Keratinocyte (primary cell): ENCODE measurements around the gene VPS37C. TPM values are rescaled to one million over a fixed set of nuclear protein-coding genes. Genes with fewer than 3 reads are reported as not detected.
"Not testable (repeated sequence)": the region's sequence is repeated elsewhere in the genome, so short reads cannot be mapped to it uniquely, and the experiment has no call there.

Experiments used
- DNase-seq: peaks from one replicate; pipeline ENCODE4 v3.0.0-alpha.2; 2011; ENCODE audit warnings: low read depth, missing footprints, low spot score
- FAIRE-seq: peaks from 2 replicates; lab custom pipeline; 2011; peaks lifted over from hg19 to GRCh38; lab: Jason Lieb, UNC
- H2AFZ ChIP-seq: 2 replicates; pipeline ENCODE4 v1.6.0; 2012; ENCODE audit warnings: low read length, control low read depth, inconsistent platforms; ENCODE audit not compliant: control insufficient read depth
- H3K27ac ChIP-seq: 2 replicates; pipeline ENCODE4 v1.5.1; 2011; ENCODE audit warnings: low read length; ENCODE audit not compliant: control insufficient read depth, insufficient read depth
- H3K27me3 ChIP-seq: 3 replicates; pipeline ENCODE4 v1.6.0; 2011; ENCODE audit warnings: low read length; ENCODE audit not compliant: control insufficient read depth, insufficient read depth; ENCODE audit errors: extremely low read depth
- H3K36me3 ChIP-seq, 2 experiments: 2 replicates in 1 of 2; 3 replicates in 1 of 2; pipeline ENCODE4 v1.5.1; 2011; ENCODE audit warnings: low read length in 2 of 2, mild to moderate bottlenecking in 1 of 2; ENCODE audit not compliant: control insufficient read depth in 2 of 2, insufficient read depth in 2 of 2; ENCODE audit errors: extremely low read depth in 1 of 2
- H3K4me1 ChIP-seq: 3 replicates; pipeline ENCODE4 v1.5.1; 2011; ENCODE audit warnings: low read length; ENCODE audit not compliant: control insufficient read depth, insufficient read depth; ENCODE audit errors: extremely low read depth
- H3K4me2 ChIP-seq: 3 replicates; pipeline ENCODE4 v1.6.0; 2011; ENCODE audit warnings: low read depth, low read length; ENCODE audit not compliant: control insufficient read depth, insufficient read depth; ENCODE audit errors: extremely low read depth
- H3K4me3 ChIP-seq, 3 experiments: fragments of 200-600 bp in 1 of 3; sonication (generic) in 1 of 3; 2 replicates in 2 of 3; 3 replicates in 1 of 3; pipeline ENCODE4 v1.5.1; 2011 to 2016; ENCODE audit warnings: low read length in 3 of 3, mild to moderate bottlenecking in 3 of 3, control low read depth in 2 of 3, inconsistent platforms in 1 of 3, low read depth in 1 of 3, mixed read lengths in 1 of 3, mixed run types in 1 of 3, moderate library complexity in 1 of 3; ENCODE audit not compliant: control insufficient read depth in 2 of 3, insufficient read depth in 2 of 3; ENCODE audit errors: extremely low read depth in 1 of 3
- H3K79me2 ChIP-seq: 2 replicates; pipeline ENCODE4 v1.6.0; 2012; ENCODE audit warnings: low read length; ENCODE audit not compliant: control insufficient read depth, insufficient read depth
- H3K9ac ChIP-seq: 3 replicates; pipeline ENCODE4 v1.6.0; 2011; ENCODE audit warnings: low read length; ENCODE audit not compliant: control insufficient read depth, insufficient read depth; ENCODE audit errors: extremely low read depth
- H3K9me1 ChIP-seq: 3 replicates; pipeline ENCODE4 v1.6.0; 2011; ENCODE audit warnings: low read length; ENCODE audit not compliant: control insufficient read depth, insufficient read depth; ENCODE audit errors: extremely low read depth
- H3K9me3 ChIP-seq: 2 replicates; pipeline ENCODE4 v1.5.1; 2012; ENCODE audit warnings: low read depth, low read length; ENCODE audit not compliant: control insufficient read depth
- H4K20me1 ChIP-seq: 3 replicates; pipeline ENCODE4 v1.6.0; 2011; ENCODE audit warnings: low read length; ENCODE audit not compliant: control insufficient read depth, insufficient read depth; ENCODE audit errors: extremely low read depth
- EZH2 ChIP-seq: IDR thresholded peaks from one replicate; pipeline ENCODE4 v1.6.1; 2012; ENCODE audit warnings: inconsistent platforms, mild to moderate bottlenecking, low read length, moderate library complexity
- dilution Hi-C: fragments of 300-500 bp; cut with MboI; formaldehyde crosslinking; loops from one replicate; pipeline ENCODE4 v1.7.0; 2020; ENCODE audit warnings: low sequenced_read_pairs; ENCODE audit not compliant: extremely low pct_ligation_motif_present
- polyA plus RNA-seq, 5 experiments: library from polyadenylated mRNA; depleted of rRNA in 3 of 5; stranded (reverse) in 3 of 5; stranded (forward) in 1 of 5; unstranded in 1 of 5; fragments of >200 nt; gene quantifications; 1 replicate in 1 of 5; 2 replicates in 3 of 5; 3 replicates in 1 of 5; pipeline versions ENCODE4 v1.2.1 to v1.2.3, GENCODE V29; 2011 to 2012; ENCODE audit warnings: missing spikeins in 2 of 5, low read depth in 1 of 5, low replicate concordance in 1 of 5
- TF ChIP-seq, protein P1 (sequence below), 3 experiments: IDR thresholded peaks in 1 of 3; conservative IDR thresholded peaks in 1 of 3; optimal IDR thresholded peaks in 1 of 3; 2 replicates in 2 of 3; 3 replicates in 1 of 3; pipeline versions ENCODE3 to v1.5.1; 2011; ENCODE audit warnings: low read length in 3 of 3, mild to moderate bottlenecking in 3 of 3, moderate library complexity in 2 of 3, control low read depth in 1 of 3, inconsistent platforms in 1 of 3; ENCODE audit not compliant: insufficient read depth in 2 of 3; ENCODE audit errors: extremely low read depth in 1 of 3

The VPS37C gene
- polyA plus RNA-seq, 1 donor (not counting 4 experiments of a cell fraction or from before 2014, with no cell fraction given), result 8.0 TPM

DNA sequence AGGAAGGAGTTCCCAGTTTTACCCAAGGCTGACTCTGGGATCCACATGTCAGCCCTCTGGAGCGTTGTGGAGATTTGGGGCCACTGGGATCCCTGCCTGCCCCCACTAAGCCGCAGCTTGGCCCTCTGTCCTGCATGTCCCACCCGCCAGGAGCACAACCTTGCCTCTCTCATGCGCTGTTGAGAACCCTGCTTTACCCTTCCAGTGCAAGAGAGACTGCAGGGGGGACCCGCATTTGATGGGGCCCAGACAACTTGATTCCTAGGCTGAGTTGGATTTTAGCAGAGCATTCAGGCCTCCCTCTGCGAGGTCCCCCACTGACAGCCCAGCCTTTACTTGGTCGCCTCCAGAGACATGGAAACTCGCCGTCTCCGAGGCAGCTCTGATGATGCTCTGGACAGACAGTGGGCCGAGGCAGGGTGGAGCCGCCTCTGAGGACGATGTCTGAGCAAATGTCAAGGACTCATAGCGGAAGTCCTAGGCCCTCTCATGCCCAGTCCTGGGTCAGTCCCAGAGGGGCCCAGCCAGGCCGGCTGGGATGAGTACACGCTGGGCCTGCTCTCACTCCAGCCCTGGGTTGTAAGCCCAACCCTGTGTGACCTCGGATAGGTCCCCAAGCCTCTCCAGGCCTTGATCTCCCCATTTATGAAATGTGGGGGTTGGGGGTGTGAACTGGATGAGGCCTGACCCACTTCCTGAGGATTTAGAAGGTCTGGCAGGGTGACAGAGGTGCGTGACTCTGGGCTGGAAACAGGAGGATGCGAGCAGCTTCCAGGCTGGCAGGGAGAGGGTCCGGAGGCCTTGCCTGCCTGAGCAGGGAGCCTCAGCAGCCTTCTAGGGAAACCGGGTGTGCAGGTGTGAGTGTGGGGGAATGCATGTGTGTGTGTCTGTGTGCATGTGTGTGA lies 58.3 kb downstream of the VPS37C start:
- Histone ChIP-seq H3K9ac (no peak overlapping the region), H3K36me3 (no peaks in the 10 kb centered on the region), H2AFZ (no peak overlapping the region), H3K4me2 (no peak overlapping the region), H3K27me3 (no peaks in the 10 kb centered on the region), H3K27ac (no peak overlapping the region), H3K9me3 (no peaks in the 10 kb centered on the region), H3K4me1 (no peaks in the 10 kb centered on the region), H3K4me3 (no peak overlapping the region), H3K9me1 (no peaks in the 10 kb centered on the region), H4K20me1 (no peaks in the 10 kb centered on the region), H3K79me2 (no peaks in the 10 kb centered on the region)
- no peak for DNase-seq
- no peak for FAIRE-seq
- dilution Hi-C loops, result no loop called here
- no peak for TF ChIP-seq EZH2
- TF ChIP-seq, protein P1, sequence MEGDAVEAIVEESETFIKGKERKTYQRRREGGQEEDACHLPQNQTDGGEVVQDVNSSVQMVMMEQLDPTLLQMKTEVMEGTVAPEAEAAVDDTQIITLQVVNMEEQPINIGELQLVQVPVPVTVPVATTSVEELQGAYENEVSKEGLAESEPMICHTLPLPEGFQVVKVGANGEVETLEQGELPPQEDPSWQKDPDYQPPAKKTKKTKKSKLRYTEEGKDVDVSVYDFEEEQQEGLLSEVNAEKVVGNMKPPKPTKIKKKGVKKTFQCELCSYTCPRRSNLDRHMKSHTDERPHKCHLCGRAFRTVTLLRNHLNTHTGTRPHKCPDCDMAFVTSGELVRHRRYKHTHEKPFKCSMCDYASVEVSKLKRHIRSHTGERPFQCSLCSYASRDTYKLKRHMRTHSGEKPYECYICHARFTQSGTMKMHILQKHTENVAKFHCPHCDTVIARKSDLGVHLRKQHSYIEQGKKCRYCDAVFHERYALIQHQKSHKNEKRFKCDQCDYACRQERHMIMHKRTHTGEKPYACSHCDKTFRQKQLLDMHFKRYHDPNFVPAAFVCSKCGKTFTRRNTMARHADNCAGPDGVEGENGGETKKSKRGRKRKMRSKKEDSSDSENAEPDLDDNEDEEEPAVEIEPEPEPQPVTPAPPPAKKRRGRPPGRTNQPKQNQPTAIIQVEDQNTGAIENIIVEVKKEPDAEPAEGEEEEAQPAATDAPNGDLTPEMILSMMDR (optimal IDR thresholded peaks at IDR 0.05 in 1 of 3, IDR thresholded peaks at IDR 0.05 in 1 of 3, conservative IDR thresholded peaks at IDR 0.05 in 1 of 3; ENCODE audit: extremely low read depth in 1 of 3, insufficient read depth in 2 of 3, low read length in 3 of 3), result no peak

DNA sequence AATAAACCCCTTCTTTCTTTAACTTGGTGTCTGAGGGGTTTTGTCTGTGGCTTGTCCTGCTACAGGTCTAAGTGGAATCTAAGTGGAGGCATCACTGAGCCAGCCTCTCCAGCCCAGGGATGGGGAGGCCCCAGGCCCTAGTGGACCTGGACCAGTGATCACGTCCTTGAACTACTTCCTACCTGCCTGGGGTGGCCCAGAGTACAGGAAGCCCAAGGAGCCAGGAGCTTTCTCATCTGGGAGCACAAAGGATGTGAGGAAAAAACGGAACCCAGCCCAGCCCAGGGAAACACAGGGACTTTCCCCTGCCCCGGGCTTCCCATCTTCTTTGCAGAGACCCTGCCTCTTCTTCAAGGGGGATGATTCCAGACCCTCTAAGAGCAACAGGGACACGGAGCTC lies 62.4 kb downstream of the VPS37C start:
- Histone ChIP-seq H3K9me1 (no peaks in the 10 kb centered on the region), H3K4me3 (no peak overlapping the region), H3K9ac (no peak overlapping the region), H3K4me1 (no peaks in the 10 kb centered on the region), H3K4me2 (no peak overlapping the region), H3K27me3 (no peaks in the 10 kb centered on the region), H3K27ac (no peak overlapping the region), H4K20me1 (no peaks in the 10 kb centered on the region), H3K36me3 (no peaks in the 10 kb centered on the region), H3K9me3 (no peaks in the 10 kb centered on the region), H2AFZ (no peak overlapping the region), H3K79me2 (no peaks in the 10 kb centered on the region)
- no peak for TF ChIP-seq EZH2
- TF ChIP-seq, protein P1 (optimal IDR thresholded peaks at IDR 0.05 in 1 of 3, IDR thresholded peaks at IDR 0.05 in 1 of 3, conservative IDR thresholded peaks at IDR 0.05 in 1 of 3; ENCODE audit: extremely low read depth in 1 of 3, insufficient read depth in 2 of 3, low read length in 3 of 3), result no peak
- DNase-seq (no peak), FAIRE-seq (no peak)
- dilution Hi-C loops, result no loop called here

DNA sequence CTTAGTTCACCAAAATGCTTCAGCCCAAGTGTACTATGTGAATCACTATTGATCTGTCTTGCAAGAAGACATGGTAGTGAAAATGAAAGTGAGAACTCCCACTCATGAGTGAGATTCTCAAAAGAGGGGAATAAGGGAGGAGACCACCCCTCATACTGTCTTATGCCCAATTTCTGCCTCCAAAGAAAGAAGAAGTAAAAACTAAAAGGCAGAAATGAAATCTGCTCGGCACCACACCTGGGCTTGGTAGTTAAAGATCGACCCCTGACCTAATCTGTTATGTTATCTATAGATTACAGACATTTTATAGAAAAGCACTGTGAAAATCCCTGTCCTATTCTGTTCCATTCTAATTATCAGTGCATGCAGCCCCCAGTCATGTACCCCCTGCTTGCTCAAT lies 63.0 kb downstream of the VPS37C start:
- H3K9ac ChIP-seq, H3K4me1 ChIP-seq, H2AFZ ChIP-seq, DNase-seq, H3K36me3 ChIP-seq, H3K9me3 ChIP-seq, FAIRE-seq, H3K79me2 ChIP-seq, H3K9me1 ChIP-seq, dilution Hi-C loops, H4K20me1 ChIP-seq, H3K4me3 ChIP-seq, H3K27me3 ChIP-seq, H3K4me2 ChIP-seq, H3K27ac ChIP-seq: not testable (repeated sequence)
